Stimulated activated CD4-positive, alpha-beta T cell treated with anti-CD3 and anti-CD28 coated beads, TNF-alpha, amount 100 ng/mL, for 24 hours (primary cell): ENCODE data around the gene SGK1.
"Not testable (repeated sequence)": the region's sequence is repeated elsewhere in the genome, so short reads cannot be mapped to it uniquely, and the experiment has no call there.

Experiments used
- DNase-seq, 3 experiments: peaks; one replicate each; pipeline ENCODE4 v3.0.0-alpha.2; 2020; ENCODE audit warnings: low read depth in 3 of 3

Gene SGK1

GRCh38 chr6:134223796-134224420, 94.0 kb downstream of the SGK1 start:
- DNase-seq = no peak

GRCh38 chr6:134221250-134221649, 96.7 kb downstream of the SGK1 start:
- no peak for DNase-seq

- no peak for DNase-seq
Measured at GRCh38 chr6:134217798-134218140, 100.1 kb downstream of the SGK1 start.

- DNase-seq = no peak
Measured at GRCh38 chr6:134217105-134217797, 100.7 kb downstream of the SGK1 start.

GRCh38 chr6:134216301-134217010, 101.5 kb downstream of the SGK1 start:
- DNase-seq = no peak

- DNase-seq = not testable (repeated sequence)
Measured at GRCh38 chr6:134213410-134213809, 104.5 kb downstream of the SGK1 start.

GRCh38 chr6:134211297-134211696, 106.6 kb downstream of the SGK1 start:
- DNase-seq = no peak

- DNase-seq = no peak
Measured at GRCh38 chr6:134207421-134207820, 110.5 kb downstream of the SGK1 start.

- no peak for DNase-seq
Measured at GRCh38 chr6:134205366-134205765, 112.5 kb downstream of the SGK1 start.

- DNase-seq = not testable (repeated sequence)
Measured at GRCh38 chr6:134204759-134205158, 113.2 kb downstream of the SGK1 start.

GRCh38 chr6:134204031-134204430, 113.9 kb downstream of the SGK1 start:
- DNase-seq = no peak

- no peak for DNase-seq
Measured at GRCh38 chr6:134201716-134202115, 116.2 kb downstream of the SGK1 start.

- no peak for DNase-seq
Measured at GRCh38 chr6:134199848-134200606, 117.9 kb downstream of the SGK1 start.

- DNase-seq = no peak
Measured at GRCh38 chr6:134198093-134198492, 119.8 kb downstream of the SGK1 start.

- not testable (repeated sequence) for DNase-seq
Measured at GRCh38 chr6:134197685-134198084, 120.2 kb downstream of the SGK1 start.

GRCh38 chr6:134196568-134197193, 121.2 kb downstream of the SGK1 start:
- no peak for DNase-seq

GRCh38 chr6:134195985-134196384, 121.9 kb downstream of the SGK1 start:
- no peak for DNase-seq

- no peak for DNase-seq
Measured at GRCh38 chr6:134195164-134195906, 122.6 kb downstream of the SGK1 start.

GRCh38 chr6:134193536-134194498, 124.1 kb downstream of the SGK1 start:
- no peak for DNase-seq

- DNase-seq = not testable (repeated sequence)
Measured at GRCh38 chr6:134192609-134193008, 125.3 kb downstream of the SGK1 start.
